IMR-90 (cell line): ENCODE measurements around the gene IGIP. TPM values are rescaled to one million over a fixed set of nuclear protein-coding genes. Genes with fewer than 3 reads are reported as not detected.

Experiments
- ATAC-seq: fragments of 200-7000 bp; cut with Tn5 transposase; 2 replicates; pipeline ENCODE4 v1.9.1; 2020; ENCODE audit warnings: low read depth, mild to moderate bottlenecking, moderate library complexity
- BruUV-seq: library from RNA; stranded (reverse); fragments of 400-500 nt; replicated peaks from 2 replicates; lab custom pipeline; 2021; lab: Mats Ljungman, UMichigan
- CTCF ChIA-PET: fragments of 300-600 bp; formaldehyde crosslinking; extraction: SDS; loops from one replicate; lab custom pipeline; 2021; ENCODE audit warnings: antibody characterized with exemption; lab: Yijun Ruan, JAX
- POLR2A ChIA-PET: fragments of 300-600 bp; sonication (Branson Sonifier 250); formaldehyde crosslinking; loops from one replicate; lab custom pipeline; 2022; ENCODE audit warnings: antibody characterized with exemption; ENCODE audit not compliant: unreplicated experiment; lab: Charles Lee
- DNase-seq: peaks from one replicate; pipeline ENCODE4 v3.0.0; 2013
- H2AFZ ChIP-seq: replicated peaks from 2 replicates; pipeline ENCODE3; 2013; ENCODE audit warnings: low read length, mild to moderate bottlenecking; ENCODE audit not compliant: poor library complexity
- H2AK5ac ChIP-seq: 2 replicates; pipeline ENCODE4 v1.6.1; 2013; ENCODE audit warnings: low read depth, low read length, inconsistent platforms
- H2AK9ac ChIP-seq: replicated peaks from 2 replicates; pipeline ENCODE3; 2013; ENCODE audit warnings: mild to moderate bottlenecking, low read depth, low read length, moderate library complexity; ENCODE audit not compliant: poor library complexity
- H2BK120ac ChIP-seq: 2 replicates; pipeline ENCODE4 v1.6.1; 2013; ENCODE audit warnings: low read depth, low read length, inconsistent platforms
- H2BK15ac ChIP-seq: 3 replicates; pipeline ENCODE4 v1.6.1; 2013; ENCODE audit warnings: low read depth, low read length, inconsistent platforms
- H2BK20ac ChIP-seq: 2 replicates; pipeline ENCODE4 v1.6.1; 2013; ENCODE audit warnings: low read depth, mild to moderate bottlenecking, inconsistent platforms, low read length, moderate library complexity
- H2BK5ac ChIP-seq: 2 replicates; pipeline ENCODE4 v1.6.1; 2013; ENCODE audit warnings: mild to moderate bottlenecking, low read depth, low read length, inconsistent platforms; ENCODE audit not compliant: poor library complexity, severe bottlenecking
- H3K14ac ChIP-seq: replicated peaks from 2 replicates; pipeline ENCODE4 v1.6.1; 2013; ENCODE audit warnings: low read depth, low read length, inconsistent platforms
- H3K18ac ChIP-seq: 2 replicates; pipeline ENCODE4 v1.6.1; 2013; ENCODE audit warnings: low read depth, low read length, control low read depth
- H3K23ac ChIP-seq: 2 replicates; pipeline ENCODE4 v1.6.1; 2013; ENCODE audit warnings: low read depth, low read length, inconsistent platforms
- H3K27ac ChIP-seq: 2 replicates; pipeline ENCODE4 v1.5.1; 2013; ENCODE audit warnings: mild to moderate bottlenecking, control low read depth, low read length; ENCODE audit not compliant: insufficient read depth
- H3K27me3 ChIP-seq: 2 replicates; pipeline ENCODE4 v1.6.1; 2013; ENCODE audit warnings: low read length; ENCODE audit not compliant: control insufficient read depth, insufficient read depth
- H3K36me3 ChIP-seq: 2 replicates; pipeline ENCODE4 v1.6.1; 2013; ENCODE audit warnings: low read length, mixed read lengths; ENCODE audit not compliant: control insufficient read depth, insufficient read depth
- H3K4ac ChIP-seq: 2 replicates; pipeline ENCODE4 v1.6.1; 2013; ENCODE audit warnings: low read depth, low read length, inconsistent platforms
- H3K4me1 ChIP-seq: 2 replicates; pipeline ENCODE4 v1.6.1; 2013; ENCODE audit warnings: low read length, mixed read lengths; ENCODE audit not compliant: control insufficient read depth, insufficient read depth
- H3K4me2 ChIP-seq: 2 replicates; pipeline ENCODE4 v1.6.1; 2013; ENCODE audit warnings: low read depth, mild to moderate bottlenecking, control low read depth, low read length, moderate library complexity
- H3K4me3 ChIP-seq: 2 replicates; pipeline ENCODE4 v1.5.1; 2013; ENCODE audit warnings: low read depth, mild to moderate bottlenecking, control low read depth, low read length, moderate library complexity; ENCODE audit not compliant: insufficient read depth
- H3K56ac ChIP-seq: 2 replicates; pipeline ENCODE4 v1.6.1; 2013; ENCODE audit warnings: low read length, inconsistent platforms; ENCODE audit not compliant: insufficient read depth; ENCODE audit errors: extremely low read depth
- H3K79me1 ChIP-seq, 2 experiments: 2 replicates each; pipeline ENCODE4 v1.6.1; 2013; ENCODE audit warnings: low read length in 2 of 2, inconsistent platforms in 1 of 2, low read depth in 1 of 2
- H3K9ac ChIP-seq: 2 replicates; pipeline ENCODE4 v1.6.1; 2013; ENCODE audit warnings: low read depth, low read length, control low read depth
- H3K9me1 ChIP-seq: 2 replicates; pipeline ENCODE4 v1.6.1; 2013; ENCODE audit warnings: low read length, inconsistent platforms; ENCODE audit not compliant: insufficient read depth
- H3K9me3 ChIP-seq: 2 replicates; pipeline ENCODE4 v1.6.1; 2013; ENCODE audit warnings: low read length; ENCODE audit not compliant: control insufficient read depth, insufficient read depth
- H4K20me1 ChIP-seq: 2 replicates; pipeline ENCODE4 v1.6.1; 2013; ENCODE audit warnings: low read length, inconsistent platforms; ENCODE audit not compliant: insufficient read depth
- H4K5ac ChIP-seq: 2 replicates; pipeline ENCODE4 v1.6.1; 2013; ENCODE audit warnings: mild to moderate bottlenecking, low read depth, low read length, control low read depth
- H4K8ac ChIP-seq, 2 experiments: 2 replicates each; pipeline ENCODE4 v1.6.1; 2013; ENCODE audit warnings: low read depth in 2 of 2, low read length in 2 of 2, control low read depth in 1 of 2, inconsistent platforms in 1 of 2
- H4K91ac ChIP-seq: 2 replicates; pipeline ENCODE4 v1.6.1; 2013; ENCODE audit warnings: low read depth, low read length, inconsistent platforms; ENCODE audit not compliant: insufficient read depth
- BHLHE40 ChIP-seq: fragments of 150-350 bp; IDR thresholded peaks from 2 replicates; pipeline ENCODE4 v1.6.1; 2016; ENCODE audit warnings: mild to moderate bottlenecking, low read depth, low read length
- POLR2A ChIP-seq: IDR thresholded peaks from 2 replicates; pipeline ENCODE4 v1.6.1; 2012; ENCODE audit warnings: mild to moderate bottlenecking, low read depth, low read length
- RAD21 ChIP-seq: IDR thresholded peaks from 2 replicates; pipeline ENCODE4 v1.6.1; 2012; ENCODE audit warnings: low read length, improper control_type of control experiment
- WGBS, 2 experiments: methylation state at CpG; one replicate each; pipeline versions ENCODE4 v1.1.5 to v1.1.7; 2013; ENCODE audit warnings: missing lambda C conversion rate in 2 of 2; ENCODE audit not compliant: insufficient read length in 1 of 2; ENCODE audit errors: extremely low coverage in 2 of 2; 5-methylcytosine and 5-hydroxymethylcytosine counted together
- dilution Hi-C: fragments of 300-500 bp; cut with HindIII; formaldehyde crosslinking; loops from one replicate; pipeline ENCODE4 v1.14.3; 2018; ENCODE audit warnings: low sequenced_read_pairs; ENCODE audit not compliant: unreplicated experiment
- in situ Hi-C: fragments of 300-500 bp; cut with MboI; formaldehyde crosslinking; loops from 3 replicates; pipeline ENCODE4 v1.14.3; 2019; ENCODE audit warnings: low sequenced_read_pairs, inconsistent platforms, mixed read lengths
- intact Hi-C: fragments of 100-400 bp; cut with micrococcal nuclease; formaldehyde crosslinking; loops from 2 replicates; pipeline ENCODE4 v1.10.0; 2022
- polyA plus RNA-seq, 3 experiments: library from polyadenylated mRNA; depleted of rRNA; stranded (reverse); fragments of >200 nt; gene quantifications; 2 replicates each; pipeline ENCODE4 v1.2.3, GENCODE V29; 2012; ENCODE audit warnings: low replicate concordance in 1 of 3
- total RNA-seq: library from RNA; depleted of rRNA; stranded (reverse); fragments of >200 nt; gene quantifications from 2 replicates; pipeline ENCODE4 v1.2.3, GENCODE V29; 2012

The IGIP gene
- total and polyA plus RNA-seq, 2 of the 4 experiments (the other 2 are of a cell fraction) = 1.2 to 5.0 TPM

DNA sequence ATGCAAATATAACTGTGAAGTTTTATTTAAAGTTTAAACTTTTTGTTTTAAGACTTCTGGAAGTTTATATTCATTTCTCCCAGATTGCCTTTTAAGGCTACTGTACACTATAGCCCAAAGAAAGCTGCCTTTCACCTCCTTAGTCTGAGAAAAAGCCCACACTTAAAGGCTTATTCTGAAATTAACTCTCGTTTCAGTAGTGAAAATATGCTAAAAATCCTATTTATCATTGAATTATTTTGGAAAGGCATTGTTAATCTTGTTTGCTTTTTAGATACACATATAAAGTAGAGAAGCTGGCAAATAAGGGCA, 15.1 kb upstream of the IGIP start:
- no peak overlapping the region for H3K4me3 ChIP-seq
- H3K9ac ChIP-seq = no peak overlapping the region
- no peak overlapping the region for H3K14ac ChIP-seq
- no peaks in the 10 kb centered on the region for H3K9me3 ChIP-seq
- WGBS, 2 experiments = no CpG with 5 or more reads among the region's 1 CpG
- H3K18ac ChIP-seq = no peak overlapping the region
- no peak overlapping the region for H3K4ac ChIP-seq
- peaks cover 6% of the 10 kb centered on the region; the same call in 1 of the 2 replicates for H3K9me1 ChIP-seq
- H3K27me3 ChIP-seq = no peaks in the 10 kb centered on the region
- no peak overlapping the region for H4K8ac ChIP-seq
- no peak overlapping the region for H4K5ac ChIP-seq
- no peak overlapping the region for H2AFZ ChIP-seq
- ATAC-seq = no peak
- dilution Hi-C loops (no loop called here), in situ Hi-C loops (loop anchor here (25.0 kb wide), 1 partner anchor 473 kb away; the partner anchor contains the start of gene CXXC5), intact Hi-C loops (no loop called here)
- ChIA-PET CTCF (no interaction called here), POLR2A (no interaction called here)
- H3K23ac ChIP-seq = no peak overlapping the region
- H2BK5ac ChIP-seq = no peak overlapping the region
- peaks cover 2% of the 10 kb centered on the region; the same call in 1 of the 2 replicates for H3K36me3 ChIP-seq
- no TSS peak for BruUV-seq
- H3K56ac ChIP-seq = no peak overlapping the region
- no peak overlapping the region for H2AK5ac ChIP-seq
- peaks cover 12% of the 10 kb centered on the region for H3K4me1 ChIP-seq
- H3K27ac ChIP-seq = no peak overlapping the region
- peaks cover 19% of the 10 kb centered on the region for H4K20me1 ChIP-seq
- TF ChIP-seq POLR2A (no peak), BHLHE40 (no peak), RAD21 (no peak)
- no peak for DNase-seq
- peaks cover 3 to 54% of the 10 kb centered on the region in 2 experiments; a peak in 3 of 4 replicates for H3K79me1 ChIP-seq
- H2BK120ac ChIP-seq = no peak overlapping the region
- H2BK15ac ChIP-seq = no peak overlapping the region
- H2AK9ac ChIP-seq = no peak overlapping the region
- no peak overlapping the region for H3K4me2 ChIP-seq
- no peak overlapping the region for H4K91ac ChIP-seq
- H2BK20ac ChIP-seq = no peak overlapping the region
